GM12878 (cell line): Measurements from ENCODE around the gene ESR2. TPM values are rescaled to one million over a fixed set of nuclear protein-coding genes. Genes with fewer than 3 reads are reported as not detected.

ENCODE experiments used
- ATAC-seq: fragments of 200-7000 bp; cut with Tn5 transposase; 3 replicates; pipeline ENCODE4 v1.9.1; 2020; ENCODE audit warnings: mild to moderate bottlenecking, moderate library complexity
- BruUV-seq: library from RNA; stranded (reverse); fragments of 400-500 nt; replicated peaks from 2 replicates; lab custom pipeline; 2021; lab: Mats Ljungman, UMichigan
- CTCF ChIA-PET: fragments of 300-600 bp; sonication (Branson Sonifier 250); formaldehyde crosslinking; extraction: SDS; loops from one replicate; lab custom pipeline; 2021; ENCODE audit warnings: inconsistent platforms; lab: Yijun Ruan, JAX
- POLR2A ChIA-PET: fragments of 350-600 bp; formaldehyde crosslinking; extraction: SDS; loops from one replicate; lab custom pipeline; 2021; ENCODE audit warnings: inconsistent platforms; lab: Charles Lee
- RAD21 ChIA-PET: fragments of 300-600 bp; sonication (Branson Sonifier 250); formaldehyde crosslinking; loops from one replicate; lab custom pipeline; 2023; ENCODE audit warnings: antibody characterized with exemption; ENCODE audit not compliant: unreplicated experiment; lab: Charles Lee
- SMC1A ChIA-PET: fragments of 300-600 bp; sonication (Branson Sonifier 250); formaldehyde crosslinking; loops from one replicate; lab custom pipeline; 2023; ENCODE audit not compliant: unreplicated experiment, uncharacterized antibody; lab: Charles Lee
- DNase-seq: peaks from one replicate; pipeline ENCODE4 v3.0.0-alpha.2; 2011; ENCODE audit warnings: low read depth, low spot score
- FAIRE-seq: peaks from 3 replicates; lab custom pipeline; 2011; peaks lifted over from hg19 to GRCh38; lab: Jason Lieb, UNC
- H2AFZ ChIP-seq: 2 replicates; pipeline ENCODE4 v1.6.0; 2011; ENCODE audit warnings: low read depth, low read length, control low read depth; ENCODE audit not compliant: control insufficient read depth
- H3K27ac ChIP-seq: 2 replicates; pipeline ENCODE4 v1.5.1; 2011; ENCODE audit warnings: control low read depth; ENCODE audit not compliant: control insufficient read depth, insufficient read depth
- H3K27me3 ChIP-seq, 2 experiments: replicated peaks in 1 of 2; 2 replicates each; pipeline versions ENCODE4 v1.6.0 to v1.6.1; 2011; ENCODE audit warnings: low read length in 1 of 2; ENCODE audit not compliant: control insufficient read depth in 2 of 2, insufficient read depth in 2 of 2
- H3K36me3 ChIP-seq, 2 experiments: 2 replicates each; pipeline ENCODE4 v1.5.1; 2011; ENCODE audit warnings: low read length in 1 of 2; ENCODE audit not compliant: control insufficient read depth in 2 of 2, insufficient read depth in 2 of 2
- H3K4me1 ChIP-seq: 2 replicates; pipeline ENCODE4 v1.6.1; 2011; ENCODE audit warnings: mild to moderate bottlenecking, low read length, moderate library complexity, mixed read lengths; ENCODE audit not compliant: control insufficient read depth, insufficient read depth
- H3K4me2 ChIP-seq: 2 replicates; pipeline ENCODE4 v1.6.0; 2011; ENCODE audit warnings: control low read depth; ENCODE audit not compliant: control insufficient read depth, insufficient read depth
- H3K4me3 ChIP-seq: fragments of 200-600 bp; sonication (generic); 2 replicates; pipeline ENCODE4 v1.5.1; 2016
- H3K79me2 ChIP-seq: 2 replicates; pipeline ENCODE4 v1.6.0; 2011; ENCODE audit warnings: low read length; ENCODE audit not compliant: control insufficient read depth, insufficient read depth
- H3K9ac ChIP-seq: 2 replicates; pipeline ENCODE4 v1.8.0; 2011; ENCODE audit warnings: low read length, control low read depth, mixed read lengths; ENCODE audit not compliant: control insufficient read depth, insufficient read depth
- H3K9me3 ChIP-seq: replicated peaks from 3 replicates; pipeline ENCODE4 v1.5.1; 2011; ENCODE audit warnings: mild to moderate bottlenecking, low read length; ENCODE audit not compliant: control insufficient read depth, insufficient read depth
- H4K20me1 ChIP-seq: 2 replicates; pipeline ENCODE4 v1.6.0; 2011; ENCODE audit not compliant: control insufficient read depth, insufficient read depth
- ATF2 ChIP-seq: IDR thresholded peaks from 2 replicates; pipeline ENCODE4 v1.6.1; 2012; ENCODE audit warnings: low read length, inconsistent platforms
- BMI1 ChIP-seq: fragments of 450-650 bp; IDR thresholded peaks from 2 replicates; pipeline ENCODE4 v1.6.1; 2016; ENCODE audit warnings: mild to moderate bottlenecking, moderate library complexity, borderline replicate concordance
- E2F4 ChIP-seq: IDR thresholded peaks from 2 replicates; pipeline ENCODE4 v1.6.1; 2012; ENCODE audit warnings: low read depth, low read length, improper control_type of control experiment
- EED ChIP-seq: sonication (generic); IDR thresholded peaks from 2 replicates; pipeline ENCODE4 v1.6.1; 2016; ENCODE audit warnings: antibody characterized with exemption, low read depth
- HDAC6 ChIP-seq: fragments of 200-600 bp; sonication (generic); IDR thresholded peaks from one replicate; pipeline ENCODE4 v1.8.0; 2017; ENCODE audit warnings: antibody characterized with exemption; ENCODE audit not compliant: unreplicated experiment
- NRF1 ChIP-seq: conservative IDR thresholded peaks from 2 replicates; pipeline ENCODE4 v1.6.1; 2011; ENCODE audit warnings: mild to moderate bottlenecking, low read depth, low read length, improper control_type of control experiment
- SPI1 ChIP-seq: IDR thresholded peaks from 2 replicates; pipeline ENCODE4 v1.6.1; 2011; ENCODE audit warnings: low read depth, mild to moderate bottlenecking, low read length, moderate library complexity, borderline replicate concordance; ENCODE audit not compliant: insufficient read depth
- TARDBP ChIP-seq: IDR thresholded peaks from 2 replicates; pipeline ENCODE4 v1.6.1; 2016; ENCODE audit warnings: borderline replicate concordance
- TCF3 ChIP-seq: IDR thresholded peaks from 2 replicates; pipeline ENCODE4 v1.6.1; 2012; ENCODE audit warnings: low read depth, mild to moderate bottlenecking, low read length, borderline replicate concordance; ENCODE audit not compliant: insufficient read depth
- TCF7 ChIP-seq: IDR thresholded peaks from 2 replicates; pipeline ENCODE4 v1.6.1; 2014; ENCODE audit warnings: antibody characterized with exemption, borderline replicate concordance
- WGBS: methylation state at CpG from one replicate; pipeline ENCODE4 v1.1.6; 2016; ENCODE audit warnings: low lambda C conversion rate; ENCODE audit not compliant: insufficient replicate concordance, insufficient coverage; ENCODE audit errors: missing lambda C conversion rate; 5-methylcytosine and 5-hydroxymethylcytosine counted together
- in situ Hi-C: fragments of 300-500 bp; cut with MboI; formaldehyde crosslinking; loops from 9 replicates; pipeline ENCODE4 v1.14.3; 2018; ENCODE audit warnings: mixed read lengths
- intact Hi-C: fragments of 100-400 bp; cut with micrococcal nuclease; formaldehyde crosslinking; loops from one replicate; pipeline ENCODE4 v1.14.2; 2022; ENCODE audit not compliant: unreplicated experiment
- polyA plus RNA-seq, 11 experiments: library from polyadenylated mRNA; depleted of rRNA in 4 of 11; unstranded in 6 of 11; stranded (reverse) in 5 of 11; fragments of >200 nt; fragmentation: Nextera tagmentation in 4 of 11; fragmentation: Illumina TruSeq in 1 of 11; extraction: Ambion mirVana in 4 of 11; extraction: Trizol in 1 of 11; gene quantifications; 1 replicate in 1 of 11; 2 replicates in 10 of 11; pipeline versions ENCODE4 v1.2.1 to v1.2.3, GENCODE V29; 2011 to 2016; ENCODE audit warnings: inconsistent platforms in 2 of 11, missing spikeins in 2 of 11, low read depth in 1 of 11
- total RNA-seq, 4 experiments: library from RNA; depleted of rRNA in 3 of 4; stranded (reverse); fragments of >200 nt in 3 of 4; fragmentation: Illumina TruSeq in 1 of 4; extraction: Trizol in 1 of 4; gene quantifications; 2 replicates each; pipeline versions ENCODE4 v1.2.1 to v1.2.3, GENCODE V29; 2013 to 2021

Gene ESR2
- total and polyA plus RNA-seq, 10 of the 15 experiments (the other 5 are each of a cell fraction or from before 2014, with no cell fraction given): 0.29 to 2.6 (median 0.81) TPM

- in situ Hi-C loops: no loop called here
- ChIA-PET SMC1A (no interaction called here), CTCF (interaction anchor here (3.0 kb wide), 1 partner anchor 12 kb away, joined by 8 read pairs; no protein-coding TSS in a partner anchor), RAD21 (interaction anchor here (1.0 kb wide), 1 partner anchor 8 kb away, joined by 3 read pairs; no protein-coding TSS in a partner anchor), POLR2A (no interaction called here)
- 97% methylated on average over 6 of the region's 6 CpGs for WGBS
- Histone ChIP-seq H3K36me3 (peaks cover 4 to 14% of the 10 kb centered on the region in 2 experiments), H3K9me3 (no peaks in the 10 kb centered on the region), H2AFZ (no peak overlapping the region), H3K4me2 (no peak overlapping the region), H3K27me3 (no peaks in the 10 kb centered on the region), H4K20me1 (no peaks in the 10 kb centered on the region), H3K9ac (no peak overlapping the region), H3K27ac (no peak overlapping the region), H3K4me3 (no peak overlapping the region), H3K4me1 (no peaks in the 10 kb centered on the region), H3K79me2 (no peaks in the 10 kb centered on the region)
- no peak for FAIRE-seq
- intact Hi-C loops: no loop called here
- BruUV-seq: no TSS peak
- no peak for DNase-seq
- ATAC-seq: no peak
- TF ChIP-seq TARDBP (no peak), ATF2 (no peak), NRF1 (no peak), HDAC6 (no peak), EED (no peak), TCF7 (no peak)
Measured at GRCh38 chr14:64126548-64126947, 167.6 kb downstream of the ESR2 start.

- CTCF ChIA-PET: no interaction called here
Measured at GRCh38 chr14:64125270-64125669, 168.9 kb downstream of the ESR2 start.

More at GRCh38 chr14:64125270-64125669, 168.9 kb downstream of the ESR2 start:
- WGBS: 84% methylated on average over 2 of the region's 2 CpGs
- Histone ChIP-seq H3K79me2 (no peaks in the 10 kb centered on the region), H3K27me3 (no peaks in the 10 kb centered on the region), H2AFZ (no peak overlapping the region), H3K4me1 (no peaks in the 10 kb centered on the region), H3K9ac (no peak overlapping the region), H3K9me3 (no peaks in the 10 kb centered on the region), H3K36me3 (peaks cover 4 to 17% of the 10 kb centered on the region in 2 experiments), H3K27ac (no peak overlapping the region), H4K20me1 (no peaks in the 10 kb centered on the region), H3K4me2 (no peak overlapping the region), H3K4me3 (no peak overlapping the region)
- ChIA-PET POLR2A (no interaction called here), SMC1A (interaction anchor here (1.3 kb wide), 1 partner anchor 169 kb away, joined by 4 read pairs; the partner anchor contains the start of gene ESR2), RAD21 (interaction anchor here (0.6 to 1.0 kb wide), 3 partner anchors 9 to 415 kb away, joined by 3 to 4 read pairs (median 3); no protein-coding TSS in a partner anchor)
- no peak for TF ChIP-seq BMI1
- no peak for TF ChIP-seq SPI1
- TF ChIP-seq E2F4: no peak
- no peak for TF ChIP-seq TCF3
- ATAC-seq (no peak), FAIRE-seq (no peak), DNase-seq (no peak)
- no TSS peak for BruUV-seq
- intact Hi-C loops (no loop called here), in situ Hi-C loops (no loop called here)
